KOPT-K1 (cell line): ENCODE data around the gene SCAMP2.
"Not testable (repeated sequence)": the region's sequence is repeated elsewhere in the genome, so short reads cannot be mapped to it uniquely, and the experiment has no call there.

Experiments
- H3K27ac ChIP-seq: fragments of 200-600 bp; sonication (generic); 2 replicates; pipeline ENCODE4 v1.5.1; 2016; ENCODE audit warnings: antibody characterized with exemption, mild to moderate bottlenecking, low read depth, low read length; ENCODE audit not compliant: poor library complexity, severe bottlenecking
- H3K36me3 ChIP-seq: fragments of 200-600 bp; sonication (generic); 2 replicates; pipeline ENCODE4 v1.5.1; 2017; ENCODE audit warnings: antibody characterized with exemption, mild to moderate bottlenecking, low read length, moderate library complexity; ENCODE audit not compliant: insufficient read depth
- H3K9me3 ChIP-seq: fragments of 200-600 bp; sonication (generic); 2 replicates; pipeline ENCODE4 v1.5.1; 2017; ENCODE audit warnings: antibody characterized with exemption, low read length, mild to moderate bottlenecking; ENCODE audit not compliant: insufficient read depth, poor library complexity, severe bottlenecking

SCAMP2 gene

GRCh38 chr15:74896316-74896715, 23.2 kb upstream of the SCAMP2 start:
- Histone ChIP-seq H3K36me3 (peaks cover 78% of the 10 kb centered on the region), H3K9me3 (no peaks in the 10 kb centered on the region), H3K27ac (no peak overlapping the region)

DNA sequence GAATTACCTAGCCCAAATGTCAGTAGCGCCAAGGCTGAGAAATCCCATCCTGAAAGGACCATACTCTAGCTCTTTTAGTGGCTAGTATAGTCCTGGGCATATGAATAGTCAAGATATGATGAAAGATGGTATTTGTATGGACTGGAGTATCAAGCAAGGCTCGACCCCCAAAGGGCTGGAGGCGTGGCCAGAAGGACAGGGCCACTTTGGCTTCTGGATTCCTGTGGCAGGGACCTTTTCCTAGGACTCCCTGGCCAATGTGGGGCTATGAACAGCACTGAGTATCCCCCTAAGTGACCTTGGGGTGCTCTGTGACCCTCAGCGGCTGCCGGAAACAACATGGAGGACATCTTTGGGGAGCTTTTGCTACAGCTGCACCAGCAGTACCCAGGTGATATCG, 22.7 kb upstream of the SCAMP2 start:
- Histone ChIP-seq H3K36me3 (peaks cover 74% of the 10 kb centered on the region), H3K27ac (no peak overlapping the region), H3K9me3 (no peaks in the 10 kb centered on the region)

DNA sequence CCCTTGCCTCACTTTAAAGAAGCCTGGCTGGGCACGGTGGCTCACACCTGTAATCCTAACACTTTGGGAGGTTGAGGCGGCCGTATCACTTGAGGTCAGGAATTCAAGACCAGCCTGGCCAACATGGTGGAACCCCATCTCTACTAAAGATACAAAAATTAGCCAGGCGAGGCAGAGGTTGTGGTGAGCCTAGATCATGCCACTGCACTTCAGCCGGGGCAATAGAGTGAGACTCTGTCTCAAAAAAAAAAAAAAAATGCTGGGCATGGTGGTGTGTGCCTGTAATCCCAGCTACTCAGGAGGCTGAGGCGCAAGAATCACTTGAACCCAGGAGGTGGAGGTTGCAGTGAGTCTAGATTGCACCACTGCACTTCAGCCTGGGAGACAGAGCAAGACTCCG, 21.2 kb upstream of the SCAMP2 start:
- not testable (repeated sequence) for H3K27ac ChIP-seq, H3K9me3 ChIP-seq
- H3K36me3 ChIP-seq, result peaks cover 60% of the 10 kb centered on the region; the same call in 1 of the 2 replicates

GRCh38 chr15:74893627-74894026, 20.5 kb upstream of the SCAMP2 start:
- H3K36me3 ChIP-seq, result peaks cover 54% of the 10 kb centered on the region; the same call in 1 of the 2 replicates
- H3K27ac ChIP-seq, result no peak overlapping the region

DNA sequence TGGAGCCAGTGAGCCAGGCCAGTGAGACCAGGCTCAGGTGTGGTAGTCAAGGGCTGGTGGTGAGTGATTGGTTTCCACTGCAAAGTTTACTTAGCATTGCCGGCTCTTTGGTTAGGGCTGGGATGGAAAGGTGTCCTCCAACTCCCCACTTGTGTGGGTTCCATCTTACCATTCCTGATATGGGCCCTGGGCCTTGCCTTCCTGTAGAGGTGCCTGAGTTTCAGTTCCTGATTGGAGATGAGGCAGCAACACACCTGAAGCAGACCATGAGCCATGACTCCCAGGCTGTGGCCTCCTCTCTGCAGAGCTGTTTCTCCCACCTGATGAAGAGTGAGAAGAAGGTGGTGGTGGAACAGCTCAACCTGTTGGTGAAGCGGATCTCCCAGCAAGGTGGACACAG, 19.8 kb upstream of the SCAMP2 start:
- H3K9me3 ChIP-seq, result no peaks in the 10 kb centered on the region
- H3K36me3 ChIP-seq, result peaks cover 48% of the 10 kb centered on the region; the same call in 1 of the 2 replicates
- no peak overlapping the region for H3K27ac ChIP-seq

More at GRCh38 chr15:74893627-74894026, 20.5 kb upstream of the SCAMP2 start:
- no peaks in the 10 kb centered on the region for H3K9me3 ChIP-seq

DNA sequence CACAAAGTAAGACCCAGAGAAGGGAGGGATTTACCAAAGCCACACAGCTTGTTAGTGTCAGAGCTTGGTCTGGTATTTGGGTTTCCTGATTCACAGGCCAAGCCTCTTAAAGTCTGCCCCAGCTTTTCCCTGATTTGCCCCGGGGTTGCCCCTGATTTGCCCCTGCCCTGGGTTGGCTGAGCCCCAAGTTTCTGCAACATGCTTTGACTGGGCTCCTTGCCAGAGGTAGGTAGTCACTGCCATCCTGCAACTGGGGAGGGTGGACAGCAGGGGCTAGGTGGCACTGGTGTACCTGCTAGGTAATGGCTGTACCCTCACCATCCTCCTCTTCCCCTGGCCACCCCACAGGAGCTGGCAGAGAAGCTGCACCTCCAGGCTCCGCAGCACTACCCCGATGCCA, 19.1 kb upstream of the SCAMP2 start:
- peaks cover 41% of the 10 kb centered on the region; the same call in 1 of the 2 replicates for H3K36me3 ChIP-seq
- H3K9me3 ChIP-seq, result no peaks in the 10 kb centered on the region
- H3K27ac ChIP-seq, result no peak overlapping the region

DNA sequence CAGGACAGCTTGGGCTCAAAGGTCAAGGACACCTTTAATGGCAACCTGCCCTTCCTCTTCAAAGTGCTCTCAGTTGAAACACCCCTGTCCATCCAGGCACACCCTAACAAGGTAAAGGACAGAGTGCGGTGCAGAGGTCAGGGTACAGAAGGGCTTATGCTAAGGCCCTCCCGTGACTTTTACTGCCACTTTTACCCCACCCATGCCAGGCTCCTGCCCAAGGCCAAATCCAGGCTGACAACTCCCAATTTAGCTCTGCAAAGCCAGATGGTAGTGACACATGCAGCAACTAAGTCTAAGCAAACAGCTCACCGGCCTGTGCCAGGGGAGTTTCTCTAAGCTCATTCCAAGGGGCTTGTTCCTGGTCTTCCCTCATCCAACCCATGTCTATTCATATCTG, 18.3 kb upstream of the SCAMP2 start:
- H3K9me3 ChIP-seq, result no peaks in the 10 kb centered on the region
- no peak overlapping the region for H3K27ac ChIP-seq
- H3K36me3 ChIP-seq, result peaks cover 33% of the 10 kb centered on the region; the same call in 1 of the 2 replicates

GRCh38 chr15:74890665-74890960, 17.4 kb upstream of the SCAMP2 start:
- H3K36me3 ChIP-seq, result peaks cover 24% of the 10 kb centered on the region; the same call in 1 of the 2 replicates
- no peaks in the 10 kb centered on the region for H3K9me3 ChIP-seq
- peak overlapping the region; percentile 57 for H3K27ac ChIP-seq

DNA sequence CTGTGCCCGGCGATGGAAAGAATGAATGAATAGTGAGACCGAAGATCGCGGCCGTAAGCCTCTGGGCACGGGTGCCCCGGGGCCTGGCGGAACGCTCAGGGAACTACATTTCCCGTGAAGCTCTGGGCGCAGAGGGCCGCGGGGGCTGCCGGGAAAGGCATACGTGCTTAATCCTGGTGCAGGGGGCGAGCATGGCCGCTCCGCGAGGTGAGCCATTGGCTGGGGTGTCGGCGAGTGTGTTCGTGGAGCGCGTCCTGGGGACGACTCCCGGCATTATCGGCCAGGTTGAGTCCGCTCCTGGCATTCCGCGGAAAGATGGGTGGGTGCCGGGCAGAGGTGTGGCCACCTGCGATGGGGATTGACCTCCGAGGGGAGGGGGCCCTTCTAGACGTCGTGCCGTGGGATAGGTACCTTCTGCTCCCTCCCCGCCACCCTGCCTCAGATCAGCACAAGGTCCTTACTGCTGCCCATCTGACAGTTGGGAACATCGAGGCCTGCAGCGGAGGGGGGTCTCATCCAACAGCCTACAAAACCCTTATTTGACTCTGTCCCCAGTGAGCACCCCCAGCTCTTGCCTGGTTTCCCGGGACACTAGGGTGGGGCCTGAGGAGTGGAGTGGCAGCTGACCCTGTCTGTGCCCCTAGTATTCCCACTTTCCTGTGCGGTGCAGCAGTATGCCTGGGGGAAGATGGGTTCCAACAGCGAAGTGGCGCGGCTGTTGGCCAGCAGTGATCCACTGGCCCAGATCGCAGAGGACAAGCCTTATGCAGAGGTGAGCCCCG, 16.9 kb upstream of the SCAMP2 start, which contains the start of gene MPI:
Gene MPI, plus strand, starts transcription at position 160 of the 782 bp plus-strand sequence. Its CDS starts 32 bp downstream, at position 192.
- H3K9me3 ChIP-seq, result no peaks in the 10 kb centered on the region
- H3K36me3 ChIP-seq, result peaks cover 24% of the 10 kb centered on the region; the same call in 1 of the 2 replicates
- peak within 1 kb of the TSS; percentile 57 for H3K27ac ChIP-seq

DNA sequence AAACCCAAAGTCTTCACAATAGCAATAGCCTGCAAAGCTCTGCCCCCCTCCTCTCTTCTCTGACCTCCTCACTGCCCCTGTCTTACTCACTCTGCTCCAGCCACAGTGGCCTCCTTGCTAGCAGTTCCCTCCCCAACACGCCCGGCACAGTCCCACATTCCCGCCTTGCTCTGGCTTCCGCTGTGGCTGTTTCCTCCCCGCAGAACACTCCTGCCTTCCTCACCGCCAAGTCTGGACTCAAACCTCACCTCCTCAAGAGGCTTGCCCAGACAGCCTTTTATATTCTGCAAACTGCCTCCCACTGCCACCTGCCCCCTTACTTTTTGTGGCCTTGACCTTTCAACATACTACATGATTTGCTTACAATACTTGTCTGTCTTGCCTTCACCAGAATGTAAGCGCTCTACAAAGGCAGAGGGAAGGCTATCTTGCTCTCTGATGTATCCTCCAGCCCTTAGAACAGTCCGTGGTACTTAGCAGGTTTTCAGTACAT, 16.3 kb upstream of the SCAMP2 start:
- Histone ChIP-seq H3K9me3 (no peaks in the 10 kb centered on the region), H3K27ac (peak overlapping the region; percentile 57), H3K36me3 (peaks cover 24% of the 10 kb centered on the region; the same call in 1 of the 2 replicates)

DNA sequence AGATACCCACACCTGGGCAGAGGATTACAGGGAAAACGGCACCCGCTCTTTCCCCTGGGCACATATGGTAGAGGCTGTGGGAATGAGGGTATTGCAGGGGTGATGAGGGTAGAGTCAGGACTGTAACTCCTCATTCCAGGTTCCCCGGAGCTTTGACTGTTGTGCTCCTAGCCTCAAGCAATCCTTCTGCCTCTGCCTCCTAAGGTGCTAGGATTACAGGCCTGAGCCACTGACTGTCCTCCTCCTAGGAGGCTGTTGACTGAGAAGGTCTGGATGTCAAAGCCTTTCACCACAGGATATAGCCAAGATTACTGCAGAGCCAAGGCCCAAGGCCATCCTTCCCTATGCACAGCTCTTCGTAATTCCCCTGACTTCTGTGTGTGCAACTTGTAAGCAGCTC, 15.6 kb upstream of the SCAMP2 start:
- no peak overlapping the region for H3K27ac ChIP-seq
- no peaks in the 10 kb centered on the region for H3K9me3 ChIP-seq
- H3K36me3 ChIP-seq, result peaks cover 22% of the 10 kb centered on the region; the same call in 1 of the 2 replicates

- H3K36me3 ChIP-seq, result peaks cover 12% of the 10 kb centered on the region; the same call in 1 of the 2 replicates
- not testable (repeated sequence) for H3K27ac ChIP-seq, H3K9me3 ChIP-seq
These were observed 14.5 kb upstream of the SCAMP2 start for GRCh38 chr15:74887537-74888193.

GRCh38 chr15:74885461-74885860, 12.3 kb upstream of the SCAMP2 start:
- Histone ChIP-seq H3K27ac (no peak overlapping the region), H3K36me3 (no peaks in the 10 kb centered on the region)

GRCh38 chr15:74884428-74885223, 11.5 kb upstream of the SCAMP2 start:
- no peaks in the 10 kb centered on the region for H3K36me3 ChIP-seq
- no peak overlapping the region for H3K27ac ChIP-seq
- H3K9me3 ChIP-seq, result peaks cover 13% of the 10 kb centered on the region

More at GRCh38 chr15:74885461-74885860, 12.3 kb upstream of the SCAMP2 start:
- peaks cover 13% of the 10 kb centered on the region for H3K9me3 ChIP-seq

- Histone ChIP-seq H3K9me3 (peaks cover 13% of the 10 kb centered on the region), H3K27ac (no peak overlapping the region)
These were observed 9.4 kb upstream of the SCAMP2 start for GRCh38 chr15:74882528-74882927.

More at GRCh38 chr15:74882528-74882927, 9.4 kb upstream of the SCAMP2 start:
- no peaks in the 10 kb centered on the region for H3K36me3 ChIP-seq
